K562 (cell line): ENCODE results near the gene LRRC74B. TPM values are rescaled to one million over a fixed set of nuclear protein-coding genes. Genes with fewer than 3 reads are reported as not detected.
A peak's percentile ranks its signal among the peaks of the same experiment; 100 is the strongest.

Experiments
- BRCA1 ChIP-seq, 2 experiments: fragments of 450-650 bp in 1 of 2; sonication (generic) in 1 of 2; formaldehyde crosslinking in 1 of 2; IDR thresholded peaks; 2 replicates each; pipeline versions ENCODE4 v1.5.0 to v1.6.1; 2017 to 2020; ENCODE audit warnings: mild to moderate bottlenecking in 1 of 2, missing genetic modification reagents in 1 of 2
- CREB1 ChIP-seq, 2 experiments: sonication (generic) in 1 of 2; formaldehyde crosslinking in 1 of 2; IDR thresholded peaks; 2 replicates each; pipeline versions ENCODE4 v1.6.1 to v1.8.0; 2012 to 2022; ENCODE audit warnings: inconsistent platforms in 1 of 2, mild to moderate bottlenecking in 1 of 2, missing genetic modification reagents in 1 of 2, moderate library complexity in 1 of 2
- DACH1 ChIP-seq: fragments of 450-650 bp; IDR thresholded peaks from 2 replicates; pipeline ENCODE4 v1.6.1; 2018; ENCODE audit not compliant: partially characterized antibody
- DNMT1 ChIP-seq: fragments of 450-650 bp; IDR thresholded peaks from 2 replicates; pipeline ENCODE4 v1.6.1; 2016; ENCODE audit warnings: antibody characterized with exemption, mild to moderate bottlenecking
- FOXJ3 ChIP-seq: sonication (generic); formaldehyde crosslinking; IDR thresholded peaks from 2 replicates; pipeline ENCODE4 v1.4.0; 2020; ENCODE audit warnings: mild to moderate bottlenecking, missing genetic modification reagents
- GATA2 ChIP-seq: sonication (generic); formaldehyde crosslinking; IDR thresholded peaks from 2 replicates; pipeline ENCODE4 v1.4.0; 2020; ENCODE audit warnings: mild to moderate bottlenecking, missing genetic modification reagents
- LEF1 ChIP-seq: fragments of 450-650 bp; IDR thresholded peaks from 2 replicates; pipeline ENCODE4 v1.6.1; 2016; ENCODE audit warnings: mild to moderate bottlenecking
- OTX1 ChIP-seq: fragments of 450-650 bp; formaldehyde crosslinking; IDR thresholded peaks from 2 replicates; pipeline ENCODE4 v1.4.0; 2022; ENCODE audit warnings: mild to moderate bottlenecking
- RBM25 ChIP-seq: fragments of 200-400 bp; formaldehyde crosslinking; IDR thresholded peaks from 2 replicates; pipeline ENCODE4 v1.6.1; 2018; ENCODE audit warnings: low read length, low read depth, moderate library complexity; ENCODE audit not compliant: severe bottlenecking
- SETDB1 ChIP-seq: IDR thresholded peaks from one replicate; pipeline ENCODE4 v1.6.1; 2012; ENCODE audit warnings: low read length, control low read depth, inconsistent platforms
- TBL1XR1 ChIP-seq, 2 experiments: IDR thresholded peaks; 2 replicates each; pipeline ENCODE4 v1.6.1; 2012; ENCODE audit warnings: improper control_type of control experiment in 2 of 2, low read length in 2 of 2, mild to moderate bottlenecking in 1 of 2
- ZFP36 ChIP-seq: fragments of 150-350 bp; IDR thresholded peaks from 2 replicates; pipeline ENCODE4 v1.6.1; 2018; ENCODE audit warnings: low read length, low read depth; ENCODE audit not compliant: partially characterized antibody
- ZNF197 ChIP-seq: fragments of 200-800 bp; sonication (Bioruptor generic); IDR thresholded peaks from 2 replicates; pipeline ENCODE4 v1.6.1; 2016; ENCODE audit warnings: low read depth, missing genetic modification characterization, missing compliant biosample characterization
- polyA plus RNA-seq, 8 experiments: library from polyadenylated mRNA; depleted of rRNA in 4 of 8; stranded (reverse) in 5 of 8; unstranded in 3 of 8; fragments of >200 nt; fragmentation: Nextera tagmentation in 2 of 8; fragmentation: Illumina TruSeq in 1 of 8; extraction: Ambion mirVana in 2 of 8; extraction: Trizol in 1 of 8; gene quantifications; 2 replicates each; pipeline versions ENCODE4 v1.2.1 to v1.2.3, GENCODE V29; 2011 to 2014; ENCODE audit warnings: inconsistent platforms in 1 of 8, missing spikeins in 1 of 8
- total RNA-seq, 7 experiments: library from RNA; depleted of rRNA in 6 of 7; stranded (reverse); fragments of >200 nt in 6 of 7; fragmentation: Illumina TruSeq in 2 of 7; extraction: Trizol in 2 of 7; gene quantifications; 2 replicates each; pipeline versions ENCODE4 v1.2.1 to v1.2.3, GENCODE V29; 2011 to 2021; ENCODE audit warnings: low replicate concordance in 1 of 7
- TF ChIP-seq, protein P1 (sequence below): fragments of 150-350 bp; conservative IDR thresholded peaks from 2 replicates; pipeline ENCODE4 v1.6.1; 2014; ENCODE audit warnings: low read length
- TF ChIP-seq, protein P2 (sequence below): sonication (generic); formaldehyde crosslinking; IDR thresholded peaks from 2 replicates; pipeline ENCODE4 v1.8.1; 2023; ENCODE audit warnings: mild to moderate bottlenecking, missing genetic modification reagents
- TF ChIP-seq, protein P3 (sequence below), 2 experiments: fragments of 150-350 bp in 1 of 2; IDR thresholded peaks; 2 replicates each; pipeline ENCODE4 v1.6.1; 2012 to 2016; ENCODE audit warnings: low read depth in 2 of 2, low read length in 2 of 2, mild to moderate bottlenecking in 1 of 2, moderate library complexity in 1 of 2
- TF ChIP-seq, protein P4 (sequence below): fragments of 250-450 bp; sonication (Bioruptor Pico); IDR thresholded peaks from 2 replicates; pipeline ENCODE4 v1.5.0; 2021
- TF ChIP-seq, protein P5 (sequence below): sonication (generic); formaldehyde crosslinking; IDR thresholded peaks from 2 replicates; pipeline ENCODE4 v1.9.0; 2022; ENCODE audit warnings: mild to moderate bottlenecking, missing genetic modification reagents

Gene LRRC74B
- total and polyA plus RNA-seq, 9 of the 15 experiments (the other 6 are each of a cell fraction or from before 2014, with no cell fraction given) = not detected

DNA sequence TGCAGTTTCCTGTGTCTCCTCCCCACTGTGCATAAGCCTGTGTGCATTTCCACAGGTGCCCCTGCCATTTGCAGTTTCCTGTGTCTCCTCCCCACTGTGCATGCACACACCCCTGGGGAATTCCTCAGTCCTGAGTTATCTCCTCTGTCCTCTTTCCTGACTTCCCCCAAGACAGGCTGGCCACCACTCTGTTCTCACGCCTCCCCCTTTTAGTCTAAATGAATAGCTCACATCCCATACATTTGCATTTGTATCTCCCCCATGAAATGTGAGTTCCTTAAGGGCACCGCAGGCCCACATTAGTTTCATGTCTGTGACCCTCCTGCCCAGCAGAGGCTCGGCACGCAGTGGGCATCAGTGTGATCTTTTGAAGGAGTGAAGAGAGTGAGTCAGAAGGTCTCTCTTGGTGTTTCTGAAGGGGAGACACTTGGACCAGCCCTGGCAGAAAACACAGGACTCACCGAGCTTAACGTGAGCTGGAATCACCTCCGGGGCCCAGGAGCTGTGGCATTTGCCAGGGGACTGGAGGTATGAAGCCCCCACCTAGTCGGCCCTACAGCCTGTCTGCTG, 6.2 kb downstream of the LRRC74B start (continued):
- TF ChIP-seq, protein P1, sequence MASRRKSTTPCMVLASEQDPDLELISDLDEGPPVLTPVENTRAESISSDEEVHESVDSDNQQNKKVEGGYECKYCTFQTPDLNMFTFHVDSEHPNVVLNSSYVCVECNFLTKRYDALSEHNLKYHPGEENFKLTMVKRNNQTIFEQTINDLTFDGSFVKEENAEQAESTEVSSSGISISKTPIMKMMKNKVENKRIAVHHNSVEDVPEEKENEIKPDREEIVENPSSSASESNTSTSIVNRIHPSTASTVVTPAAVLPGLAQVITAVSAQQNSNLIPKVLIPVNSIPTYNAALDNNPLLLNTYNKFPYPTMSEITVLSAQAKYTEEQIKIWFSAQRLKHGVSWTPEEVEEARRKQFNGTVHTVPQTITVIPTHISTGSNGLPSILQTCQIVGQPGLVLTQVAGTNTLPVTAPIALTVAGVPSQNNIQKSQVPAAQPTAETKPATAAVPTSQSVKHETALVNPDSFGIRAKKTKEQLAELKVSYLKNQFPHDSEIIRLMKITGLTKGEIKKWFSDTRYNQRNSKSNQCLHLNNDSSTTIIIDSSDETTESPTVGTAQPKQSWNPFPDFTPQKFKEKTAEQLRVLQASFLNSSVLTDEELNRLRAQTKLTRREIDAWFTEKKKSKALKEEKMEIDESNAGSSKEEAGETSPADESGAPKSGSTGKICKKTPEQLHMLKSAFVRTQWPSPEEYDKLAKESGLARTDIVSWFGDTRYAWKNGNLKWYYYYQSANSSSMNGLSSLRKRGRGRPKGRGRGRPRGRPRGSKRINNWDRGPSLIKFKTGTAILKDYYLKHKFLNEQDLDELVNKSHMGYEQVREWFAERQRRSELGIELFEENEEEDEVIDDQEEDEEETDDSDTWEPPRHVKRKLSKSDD = no peak
- TF ChIP-seq, protein P2, sequence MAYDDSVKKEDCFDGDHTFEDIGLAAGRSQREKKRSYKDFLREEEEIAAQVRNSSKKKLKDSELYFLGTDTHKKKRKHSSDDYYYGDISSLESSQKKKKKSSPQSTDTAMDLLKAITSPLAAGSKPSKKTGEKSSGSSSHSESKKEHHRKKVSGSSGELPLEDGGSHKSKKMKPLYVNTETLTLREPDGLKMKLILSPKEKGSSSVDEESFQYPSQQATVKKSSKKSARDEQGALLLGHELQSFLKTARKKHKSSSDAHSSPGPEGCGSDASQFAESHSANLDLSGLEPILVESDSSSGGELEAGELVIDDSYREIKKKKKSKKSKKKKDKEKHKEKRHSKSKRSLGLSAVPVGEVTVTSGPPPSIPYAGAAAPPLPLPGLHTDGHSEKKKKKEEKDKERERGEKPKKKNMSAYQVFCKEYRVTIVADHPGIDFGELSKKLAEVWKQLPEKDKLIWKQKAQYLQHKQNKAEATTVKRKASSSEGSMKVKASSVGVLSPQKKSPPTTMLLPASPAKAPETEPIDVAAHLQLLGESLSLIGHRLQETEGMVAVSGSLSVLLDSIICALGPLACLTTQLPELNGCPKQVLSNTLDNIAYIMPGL (CRISPR knock-in tag) = 0 out of 2 replicates have a peak, but pooled peaks have one; percentile 11
- TF ChIP-seq, protein P3, sequence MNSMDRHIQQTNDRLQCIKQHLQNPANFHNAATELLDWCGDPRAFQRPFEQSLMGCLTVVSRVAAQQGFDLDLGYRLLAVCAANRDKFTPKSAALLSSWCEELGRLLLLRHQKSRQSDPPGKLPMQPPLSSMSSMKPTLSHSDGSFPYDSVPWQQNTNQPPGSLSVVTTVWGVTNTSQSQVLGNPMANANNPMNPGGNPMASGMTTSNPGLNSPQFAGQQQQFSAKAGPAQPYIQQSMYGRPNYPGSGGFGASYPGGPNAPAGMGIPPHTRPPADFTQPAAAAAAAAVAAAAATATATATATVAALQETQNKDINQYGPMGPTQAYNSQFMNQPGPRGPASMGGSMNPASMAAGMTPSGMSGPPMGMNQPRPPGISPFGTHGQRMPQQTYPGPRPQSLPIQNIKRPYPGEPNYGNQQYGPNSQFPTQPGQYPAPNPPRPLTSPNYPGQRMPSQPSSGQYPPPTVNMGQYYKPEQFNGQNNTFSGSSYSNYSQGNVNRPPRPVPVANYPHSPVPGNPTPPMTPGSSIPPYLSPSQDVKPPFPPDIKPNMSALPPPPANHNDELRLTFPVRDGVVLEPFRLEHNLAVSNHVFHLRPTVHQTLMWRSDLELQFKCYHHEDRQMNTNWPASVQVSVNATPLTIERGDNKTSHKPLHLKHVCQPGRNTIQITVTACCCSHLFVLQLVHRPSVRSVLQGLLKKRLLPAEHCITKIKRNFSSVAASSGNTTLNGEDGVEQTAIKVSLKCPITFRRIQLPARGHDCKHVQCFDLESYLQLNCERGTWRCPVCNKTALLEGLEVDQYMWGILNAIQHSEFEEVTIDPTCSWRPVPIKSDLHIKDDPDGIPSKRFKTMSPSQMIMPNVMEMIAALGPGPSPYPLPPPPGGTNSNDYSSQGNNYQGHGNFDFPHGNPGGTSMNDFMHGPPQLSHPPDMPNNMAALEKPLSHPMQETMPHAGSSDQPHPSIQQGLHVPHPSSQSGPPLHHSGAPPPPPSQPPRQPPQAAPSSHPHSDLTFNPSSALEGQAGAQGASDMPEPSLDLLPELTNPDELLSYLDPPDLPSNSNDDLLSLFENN (IDR thresholded peaks at IDR 0.05; ENCODE audit: low read depth in 2 of 2, low read length in 2 of 2) = 0 out of 4 replicates have a peak, but pooled peaks of 1 of the 2 experiments have one; percentile 21
- TF ChIP-seq ZNF197 (no peak), ZFP36 (peak; percentile 28), DNMT1 (no peak), DACH1 (no peak), SETDB1 (no peak), BRCA1 (IDR thresholded peaks at IDR 0.05) (no peak), BRCA1 (CRISPR knock-in tag; IDR thresholded peaks at IDR 0.05) (peak; percentile 13), TBL1XR1 (IDR thresholded peaks at IDR 0.05; ENCODE audit: low read length in 2 of 2) (peak in 1 of 2 experiments; percentile 45; a peak in 1 of 4 replicates), CREB1 (IDR thresholded peaks at IDR 0.05) (no peak), CREB1 (CRISPR knock-in tag; IDR thresholded peaks at IDR 0.05) (0 out of 2 replicates have a peak, but pooled peaks have one; percentile 24), LEF1 (no peak), RBM25 (no peak), FOXJ3 (CRISPR knock-in tag) (0 out of 2 replicates have a peak, but pooled peaks have one; percentile 15), GATA2 (CRISPR knock-in tag) (0 out of 2 replicates have a peak, but pooled peaks have one; percentile 34), OTX1 (CRISPR knock-in tag) (0 out of 2 replicates have a peak, but pooled peaks have one; percentile 32)
- TF ChIP-seq, protein P4, sequence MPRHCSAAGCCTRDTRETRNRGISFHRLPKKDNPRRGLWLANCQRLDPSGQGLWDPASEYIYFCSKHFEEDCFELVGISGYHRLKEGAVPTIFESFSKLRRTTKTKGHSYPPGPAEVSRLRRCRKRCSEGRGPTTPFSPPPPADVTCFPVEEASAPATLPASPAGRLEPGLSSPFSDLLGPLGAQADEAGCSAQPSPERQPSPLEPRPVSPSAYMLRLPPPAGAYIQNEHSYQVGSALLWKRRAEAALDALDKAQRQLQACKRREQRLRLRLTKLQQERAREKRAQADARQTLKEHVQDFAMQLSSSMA (CRISPR knock-in tag) = 0 out of 2 replicates have a peak, but pooled peaks have one; percentile 18
- TF ChIP-seq, protein P5, sequence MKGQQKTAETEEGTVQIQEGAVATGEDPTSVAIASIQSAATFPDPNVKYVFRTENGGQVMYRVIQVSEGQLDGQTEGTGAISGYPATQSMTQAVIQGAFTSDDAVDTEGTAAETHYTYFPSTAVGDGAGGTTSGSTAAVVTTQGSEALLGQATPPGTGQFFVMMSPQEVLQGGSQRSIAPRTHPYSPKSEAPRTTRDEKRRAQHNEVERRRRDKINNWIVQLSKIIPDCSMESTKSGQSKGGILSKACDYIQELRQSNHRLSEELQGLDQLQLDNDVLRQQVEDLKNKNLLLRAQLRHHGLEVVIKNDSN (CRISPR knock-in tag) = no peak
